Ishikawa (cell line): Measurements from ENCODE around the gene CEP350.

Experiments used
- CEBPB ChIP-seq: IDR thresholded peaks from 2 replicates; pipeline ENCODE4 v1.6.1; 2012
- EP300 ChIP-seq: IDR thresholded peaks from 2 replicates; pipeline ENCODE4 v1.6.1; 2012; ENCODE audit warnings: borderline replicate concordance
- FOXM1 ChIP-seq: IDR thresholded peaks from 2 replicates; pipeline ENCODE4 v1.6.1; 2012; ENCODE audit warnings: low read depth, borderline replicate concordance
- NFIC ChIP-seq: IDR thresholded peaks from 2 replicates; pipeline ENCODE4 v1.6.1; 2012
- RAD21 ChIP-seq: IDR thresholded peaks from 2 replicates; pipeline ENCODE4 v1.6.1; 2012; ENCODE audit warnings: low read depth
- TAF1 ChIP-seq: IDR thresholded peaks from 2 replicates; pipeline ENCODE4 v1.6.1; 2012; ENCODE audit warnings: low read depth, mild to moderate bottlenecking
- TCF12 ChIP-seq: IDR thresholded peaks from 2 replicates; pipeline ENCODE4 v1.6.1; 2012; ENCODE audit warnings: low read depth
- YY1 ChIP-seq: IDR thresholded peaks from 2 replicates; pipeline ENCODE4 v1.6.1; 2012; ENCODE audit warnings: low read depth
- TF ChIP-seq, protein P1 (sequence below): IDR thresholded peaks from 2 replicates; pipeline ENCODE4 v1.6.1; 2012
- TF ChIP-seq, protein P2 (sequence below): IDR thresholded peaks from 2 replicates; pipeline ENCODE4 v1.6.1; 2012; ENCODE audit warnings: low read depth, mild to moderate bottlenecking
- TF ChIP-seq, protein P3 (sequence below): IDR thresholded peaks from 2 replicates; pipeline ENCODE4 v1.6.1; 2012

DNA sequence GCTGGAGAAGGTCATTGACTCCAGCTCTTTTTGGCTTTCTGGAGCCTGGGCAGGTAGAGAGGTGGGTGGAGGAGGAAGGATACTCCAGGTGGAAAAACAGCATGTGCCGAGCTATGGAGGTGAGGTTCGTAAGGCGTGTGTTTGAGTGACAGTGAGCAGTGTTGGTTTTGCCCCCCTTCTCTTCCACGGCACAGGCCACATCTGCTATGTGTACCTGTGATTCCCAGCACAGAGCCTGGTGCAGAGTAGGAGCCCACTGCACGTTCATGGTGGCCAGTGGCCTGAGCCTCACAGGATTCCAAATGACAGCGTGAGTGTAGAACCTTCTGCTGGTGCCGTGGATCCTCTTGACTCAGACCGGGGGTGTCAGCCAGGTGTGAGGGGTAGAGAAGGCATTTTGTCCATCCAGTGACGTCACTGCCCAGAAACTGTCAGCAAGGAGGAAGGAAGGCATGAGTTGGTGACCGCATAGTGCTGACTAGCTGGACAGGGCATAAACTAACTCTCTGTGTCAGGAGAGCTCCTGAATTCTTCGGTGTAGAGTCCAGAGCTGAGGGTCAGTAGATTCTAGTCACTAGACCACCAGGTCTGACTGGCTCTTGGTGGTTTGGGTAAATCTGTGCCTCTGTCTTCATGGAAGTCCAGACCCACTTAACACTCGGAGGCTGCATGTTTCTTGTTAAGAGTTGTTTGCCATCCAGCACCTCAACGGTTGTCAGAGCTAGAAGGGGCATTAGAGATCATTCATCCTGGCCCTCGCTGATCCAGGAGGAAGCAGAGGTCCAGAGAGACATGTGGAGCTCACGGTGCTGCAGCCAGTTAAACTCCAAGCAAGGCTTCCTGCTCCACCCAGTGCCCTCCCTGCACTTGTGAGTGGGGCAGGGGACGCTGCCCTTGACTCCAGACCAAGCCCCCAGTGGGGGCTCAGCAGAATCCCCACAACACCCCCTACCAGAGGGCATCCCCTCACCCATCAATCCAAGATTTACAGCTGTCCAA lies 203.8 kb downstream of the CEP350 start:
- TF ChIP-seq YY1 (no peak), EP300 (no peak), TCF12 (no peak), FOXM1 (no peak), NFIC (no peak), CEBPB (no peak), RAD21 (no peak), TAF1 (no peak)
- TF ChIP-seq, protein P1, sequence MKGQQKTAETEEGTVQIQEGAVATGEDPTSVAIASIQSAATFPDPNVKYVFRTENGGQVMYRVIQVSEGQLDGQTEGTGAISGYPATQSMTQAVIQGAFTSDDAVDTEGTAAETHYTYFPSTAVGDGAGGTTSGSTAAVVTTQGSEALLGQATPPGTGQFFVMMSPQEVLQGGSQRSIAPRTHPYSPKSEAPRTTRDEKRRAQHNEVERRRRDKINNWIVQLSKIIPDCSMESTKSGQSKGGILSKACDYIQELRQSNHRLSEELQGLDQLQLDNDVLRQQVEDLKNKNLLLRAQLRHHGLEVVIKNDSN = no peak
- TF ChIP-seq, protein P2, sequence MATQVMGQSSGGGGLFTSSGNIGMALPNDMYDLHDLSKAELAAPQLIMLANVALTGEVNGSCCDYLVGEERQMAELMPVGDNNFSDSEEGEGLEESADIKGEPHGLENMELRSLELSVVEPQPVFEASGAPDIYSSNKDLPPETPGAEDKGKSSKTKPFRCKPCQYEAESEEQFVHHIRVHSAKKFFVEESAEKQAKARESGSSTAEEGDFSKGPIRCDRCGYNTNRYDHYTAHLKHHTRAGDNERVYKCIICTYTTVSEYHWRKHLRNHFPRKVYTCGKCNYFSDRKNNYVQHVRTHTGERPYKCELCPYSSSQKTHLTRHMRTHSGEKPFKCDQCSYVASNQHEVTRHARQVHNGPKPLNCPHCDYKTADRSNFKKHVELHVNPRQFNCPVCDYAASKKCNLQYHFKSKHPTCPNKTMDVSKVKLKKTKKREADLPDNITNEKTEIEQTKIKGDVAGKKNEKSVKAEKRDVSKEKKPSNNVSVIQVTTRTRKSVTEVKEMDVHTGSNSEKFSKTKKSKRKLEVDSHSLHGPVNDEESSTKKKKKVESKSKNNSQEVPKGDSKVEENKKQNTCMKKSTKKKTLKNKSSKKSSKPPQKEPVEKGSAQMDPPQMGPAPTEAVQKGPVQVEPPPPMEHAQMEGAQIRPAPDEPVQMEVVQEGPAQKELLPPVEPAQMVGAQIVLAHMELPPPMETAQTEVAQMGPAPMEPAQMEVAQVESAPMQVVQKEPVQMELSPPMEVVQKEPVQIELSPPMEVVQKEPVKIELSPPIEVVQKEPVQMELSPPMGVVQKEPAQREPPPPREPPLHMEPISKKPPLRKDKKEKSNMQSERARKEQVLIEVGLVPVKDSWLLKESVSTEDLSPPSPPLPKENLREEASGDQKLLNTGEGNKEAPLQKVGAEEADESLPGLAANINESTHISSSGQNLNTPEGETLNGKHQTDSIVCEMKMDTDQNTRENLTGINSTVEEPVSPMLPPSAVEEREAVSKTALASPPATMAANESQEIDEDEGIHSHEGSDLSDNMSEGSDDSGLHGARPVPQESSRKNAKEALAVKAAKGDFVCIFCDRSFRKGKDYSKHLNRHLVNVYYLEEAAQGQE = no peak
- TF ChIP-seq, protein P3, sequence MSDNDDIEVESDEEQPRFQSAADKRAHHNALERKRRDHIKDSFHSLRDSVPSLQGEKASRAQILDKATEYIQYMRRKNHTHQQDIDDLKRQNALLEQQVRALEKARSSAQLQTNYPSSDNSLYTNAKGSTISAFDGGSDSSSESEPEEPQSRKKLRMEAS = no peak
